ENCODE results near the gene APPL1.

The APPL1 gene, protein sequence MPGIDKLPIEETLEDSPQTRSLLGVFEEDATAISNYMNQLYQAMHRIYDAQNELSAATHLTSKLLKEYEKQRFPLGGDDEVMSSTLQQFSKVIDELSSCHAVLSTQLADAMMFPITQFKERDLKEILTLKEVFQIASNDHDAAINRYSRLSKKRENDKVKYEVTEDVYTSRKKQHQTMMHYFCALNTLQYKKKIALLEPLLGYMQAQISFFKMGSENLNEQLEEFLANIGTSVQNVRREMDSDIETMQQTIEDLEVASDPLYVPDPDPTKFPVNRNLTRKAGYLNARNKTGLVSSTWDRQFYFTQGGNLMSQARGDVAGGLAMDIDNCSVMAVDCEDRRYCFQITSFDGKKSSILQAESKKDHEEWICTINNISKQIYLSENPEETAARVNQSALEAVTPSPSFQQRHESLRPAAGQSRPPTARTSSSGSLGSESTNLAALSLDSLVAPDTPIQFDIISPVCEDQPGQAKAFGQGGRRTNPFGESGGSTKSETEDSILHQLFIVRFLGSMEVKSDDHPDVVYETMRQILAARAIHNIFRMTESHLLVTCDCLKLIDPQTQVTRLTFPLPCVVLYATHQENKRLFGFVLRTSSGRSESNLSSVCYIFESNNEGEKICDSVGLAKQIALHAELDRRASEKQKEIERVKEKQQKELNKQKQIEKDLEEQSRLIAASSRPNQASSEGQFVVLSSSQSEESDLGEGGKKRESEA

DNA sequence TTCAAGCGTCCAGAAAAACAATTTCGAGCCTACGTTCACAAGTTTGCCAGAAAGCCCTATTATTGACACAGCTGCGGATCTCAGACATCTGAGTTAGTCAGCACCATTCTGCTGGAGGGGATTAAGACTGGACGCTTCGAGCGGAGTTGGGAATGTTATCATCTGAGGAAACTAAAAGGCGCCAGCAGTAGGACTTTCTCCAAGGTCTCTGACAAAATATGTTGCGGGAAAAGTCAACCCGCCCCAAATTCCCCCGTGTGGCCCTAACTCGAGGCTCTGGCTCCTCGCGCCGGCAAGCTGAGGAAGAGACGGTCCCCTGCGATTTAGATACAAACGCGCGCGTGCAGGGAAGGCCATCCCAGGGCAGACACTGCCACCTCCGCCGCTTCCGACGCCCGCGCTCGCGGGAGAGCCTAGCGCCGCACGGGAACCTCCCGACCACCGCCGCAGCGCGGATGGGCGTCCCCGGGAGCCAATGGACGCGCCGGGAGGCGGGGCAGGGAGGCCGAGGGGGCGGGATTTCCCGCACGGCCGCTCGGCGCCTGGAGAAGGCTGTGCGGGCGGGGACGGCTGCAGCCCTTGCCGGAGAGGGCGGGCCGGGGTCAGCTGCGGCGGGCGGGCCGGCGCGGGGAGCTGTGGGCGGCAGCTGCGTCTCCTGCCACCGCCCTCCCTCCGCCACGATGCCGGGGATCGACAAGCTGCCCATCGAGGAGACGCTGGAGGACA lies at the start of gene APPL1:
TSS of gene APPL1 (plus strand) at position 526 of the 726 bp plus-strand sequence. CDS start at position 681, 155 bp downstream.
- no peak for FAIRE-seq
- peak; percentile 76 for DNase-seq (ENCODE audit: low spot score)

- FAIRE-seq (no peak), DNase-seq (ENCODE audit: low spot score) (peak; percentile 24)
Observed at GRCh38 chr3:57179580-57180410, 47.7 kb upstream of the APPL1 start.

- no peak for FAIRE-seq
- DNase-seq (ENCODE audit: low spot score) = no peak
Observed at GRCh38 chr3:57184526-57184925, 43.0 kb upstream of the APPL1 start.

DNA sequence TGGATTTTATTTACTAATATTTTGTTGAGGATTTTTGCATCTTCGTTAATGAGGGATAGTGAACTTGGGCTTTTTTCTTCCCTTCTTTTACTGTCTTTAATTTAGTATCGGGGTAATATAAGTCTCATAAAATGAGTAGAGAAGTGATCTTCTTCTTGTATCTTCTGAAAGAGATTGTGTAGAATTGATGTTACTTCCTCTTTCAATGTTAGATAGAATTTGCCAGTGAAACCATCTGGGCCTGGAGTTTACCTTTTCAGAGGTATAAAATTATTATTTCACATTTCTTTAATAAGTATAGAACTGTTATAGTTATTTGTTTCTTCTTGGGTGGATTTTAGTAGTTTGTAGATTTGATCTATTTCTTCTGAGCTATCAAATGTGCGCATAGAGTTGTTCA lies 35.5 kb upstream of the APPL1 start:
- FAIRE-seq = no peak
- no peak for DNase-seq (ENCODE audit: low spot score)

DNA sequence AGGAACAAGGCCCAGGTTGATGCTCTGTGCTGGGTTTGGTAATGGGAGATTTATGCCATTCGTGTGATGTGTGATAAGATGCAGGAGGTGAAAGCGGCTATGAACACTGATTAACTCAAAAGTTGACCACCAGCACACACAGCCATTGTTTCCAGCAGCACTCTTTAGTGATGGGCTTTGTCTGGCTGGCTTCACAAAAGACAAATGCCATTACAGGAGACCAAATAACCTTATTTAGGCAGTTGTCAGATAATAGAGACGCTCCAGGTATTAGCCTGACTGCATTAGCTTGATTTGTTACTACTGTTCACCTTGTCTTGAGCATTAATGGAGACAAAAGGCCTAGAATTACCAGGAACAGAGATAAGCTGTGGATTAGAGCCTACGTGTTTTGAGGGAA lies 32.9 kb upstream of the APPL1 start:
- DNase-seq (ENCODE audit: low spot score) (no peak), FAIRE-seq (no peak)

DNA sequence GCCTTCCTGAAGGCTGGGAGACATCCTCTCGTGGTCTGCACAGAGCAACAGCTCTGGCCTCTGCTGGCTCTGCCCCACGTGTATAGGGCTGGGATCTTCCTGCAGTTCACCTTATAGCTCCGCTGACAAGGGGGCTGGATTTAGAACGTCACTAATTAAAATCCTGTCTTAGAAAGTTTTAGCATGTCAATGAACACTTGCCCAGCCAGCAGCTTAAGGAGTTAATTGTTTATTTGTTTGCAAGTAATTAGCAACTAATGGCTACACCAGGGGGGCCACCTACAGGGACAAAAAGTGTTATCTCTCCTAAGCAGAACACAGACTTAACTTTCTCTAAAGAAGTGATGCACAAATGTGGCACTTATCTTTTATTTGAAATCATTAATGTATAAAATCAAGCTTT lies 27.6 kb upstream of the APPL1 start, which contains the start of gene HESX1:
TSS of gene HESX1 (minus strand) at position 84 of the 403 bp plus-strand sequence. CDS start at position 24, 60 bp downstream.
- no peak for FAIRE-seq
- DNase-seq (ENCODE audit: low spot score) = no peak

DNA sequence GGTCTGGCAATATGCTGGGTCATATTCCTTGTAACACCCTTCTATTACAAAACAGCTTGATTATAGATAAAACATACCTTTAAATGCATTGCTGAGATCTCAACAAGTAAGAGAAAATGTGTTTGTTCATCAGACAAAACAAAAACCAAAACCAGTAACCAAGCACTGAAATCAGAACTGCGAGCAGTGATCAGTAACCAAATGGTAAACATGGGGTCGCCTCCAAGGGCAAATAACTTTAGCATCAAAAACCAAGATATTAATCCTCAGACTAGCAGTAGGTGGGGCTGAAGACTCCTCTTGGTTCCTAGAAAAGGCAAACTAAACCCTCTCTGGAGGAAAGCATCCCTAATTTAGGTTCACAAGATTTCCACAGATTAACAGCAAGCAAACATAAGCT lies 21.1 kb upstream of the APPL1 start:
- no peak for FAIRE-seq

DNA sequence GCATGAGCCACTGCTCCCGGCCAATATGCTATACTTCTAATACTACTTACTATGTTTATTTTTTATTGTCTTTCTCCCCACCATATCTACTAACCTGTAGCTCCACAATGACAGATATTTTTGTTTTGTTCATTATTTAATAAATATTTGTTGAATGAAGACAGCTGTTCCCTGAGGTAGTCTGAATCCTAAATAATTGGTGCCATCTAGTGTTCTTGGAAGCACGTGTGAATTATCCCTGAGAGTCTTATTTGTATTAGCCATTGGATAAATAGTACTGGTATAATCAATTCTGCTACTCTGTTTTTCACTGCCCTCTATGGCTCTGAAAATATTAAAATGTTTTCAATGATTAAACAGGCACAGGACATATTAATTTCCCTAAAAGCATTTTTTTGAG lies 5.6 kb upstream of the APPL1 start:
- FAIRE-seq (no peak), DNase-seq (ENCODE audit: low spot score) (no peak)

More for the DNA sequence above, 21.1 kb upstream of the APPL1 start:
- DNase-seq (ENCODE audit: low spot score) = no peak

DNA sequence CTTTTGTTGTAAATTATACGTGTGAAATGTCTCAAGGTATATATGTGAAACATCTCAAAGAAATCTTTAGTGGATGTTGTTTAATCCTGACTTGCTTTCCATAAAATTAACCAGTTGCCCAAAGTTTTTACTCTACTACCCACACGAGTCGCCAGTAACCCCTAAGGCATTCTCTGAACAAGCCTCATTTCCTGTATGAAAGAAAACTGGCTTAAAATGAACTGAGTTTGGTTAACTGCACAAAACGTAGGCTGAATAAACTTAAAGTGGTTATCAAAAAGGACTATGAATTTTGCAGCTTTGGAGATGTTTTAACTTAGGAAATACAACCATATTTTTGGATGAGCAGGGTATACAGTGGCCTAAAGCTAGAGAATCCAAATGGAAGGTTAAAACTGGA lies 2.7 kb upstream of the APPL1 start:
- no peak for DNase-seq (ENCODE audit: low spot score)
- no peak for FAIRE-seq

GRCh38 chr3:57226176-57226575 lies 1.4 kb upstream of the APPL1 start:
- FAIRE-seq = no peak
- no peak for DNase-seq (ENCODE audit: low spot score)

DNA sequence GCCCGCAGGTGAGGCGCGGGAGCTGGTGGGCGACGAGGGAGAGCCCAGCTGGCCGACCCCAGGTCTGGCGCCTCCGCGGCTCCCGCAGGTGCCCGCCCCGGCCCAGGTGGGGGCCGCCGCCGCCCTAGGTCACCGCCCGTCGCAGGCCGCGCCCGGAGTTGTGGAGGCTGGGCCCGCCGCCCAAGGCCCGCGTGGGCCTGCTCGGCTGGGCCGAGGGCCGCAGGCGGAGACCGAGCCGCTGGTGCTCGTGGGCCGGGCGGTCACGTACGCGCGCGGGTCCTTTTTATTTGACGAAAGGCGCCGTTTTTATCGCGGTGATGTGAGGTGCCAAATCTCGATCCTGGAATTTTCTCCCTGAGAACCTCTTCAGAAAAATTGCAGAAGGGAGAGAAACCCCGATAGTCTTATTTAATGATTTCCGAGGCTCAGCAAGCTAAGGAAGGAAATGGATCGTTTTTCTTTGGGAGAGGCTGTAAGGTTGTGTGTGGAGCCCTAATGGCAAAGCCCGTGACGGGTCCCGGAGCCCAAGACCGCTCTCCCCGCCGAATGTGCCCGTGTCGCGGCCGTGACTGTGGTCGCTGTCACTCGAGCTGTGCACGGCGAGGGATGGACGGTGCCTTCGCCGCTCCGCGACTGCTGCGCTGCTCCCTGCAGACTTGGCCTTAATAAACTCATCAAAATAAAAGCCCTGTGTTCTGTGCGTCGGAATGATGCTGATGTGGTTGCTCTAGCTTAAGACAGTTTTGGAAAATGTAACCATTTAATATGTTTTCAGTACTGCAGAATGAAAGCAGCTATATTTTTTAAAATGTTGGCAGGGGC lies 612 bp downstream of the APPL1 start:
- FAIRE-seq (no peak), DNase-seq (ENCODE audit: low spot score) (peak; percentile 10)

GRCh38 chr3:57230006-57230405 lies 2.5 kb downstream of the APPL1 start:
- FAIRE-seq = no peak
- DNase-seq (ENCODE audit: low spot score) = no peak

GRCh38 chr3:57233799-57234198 lies 6.3 kb downstream of the APPL1 start:
- no peak for FAIRE-seq

DNA sequence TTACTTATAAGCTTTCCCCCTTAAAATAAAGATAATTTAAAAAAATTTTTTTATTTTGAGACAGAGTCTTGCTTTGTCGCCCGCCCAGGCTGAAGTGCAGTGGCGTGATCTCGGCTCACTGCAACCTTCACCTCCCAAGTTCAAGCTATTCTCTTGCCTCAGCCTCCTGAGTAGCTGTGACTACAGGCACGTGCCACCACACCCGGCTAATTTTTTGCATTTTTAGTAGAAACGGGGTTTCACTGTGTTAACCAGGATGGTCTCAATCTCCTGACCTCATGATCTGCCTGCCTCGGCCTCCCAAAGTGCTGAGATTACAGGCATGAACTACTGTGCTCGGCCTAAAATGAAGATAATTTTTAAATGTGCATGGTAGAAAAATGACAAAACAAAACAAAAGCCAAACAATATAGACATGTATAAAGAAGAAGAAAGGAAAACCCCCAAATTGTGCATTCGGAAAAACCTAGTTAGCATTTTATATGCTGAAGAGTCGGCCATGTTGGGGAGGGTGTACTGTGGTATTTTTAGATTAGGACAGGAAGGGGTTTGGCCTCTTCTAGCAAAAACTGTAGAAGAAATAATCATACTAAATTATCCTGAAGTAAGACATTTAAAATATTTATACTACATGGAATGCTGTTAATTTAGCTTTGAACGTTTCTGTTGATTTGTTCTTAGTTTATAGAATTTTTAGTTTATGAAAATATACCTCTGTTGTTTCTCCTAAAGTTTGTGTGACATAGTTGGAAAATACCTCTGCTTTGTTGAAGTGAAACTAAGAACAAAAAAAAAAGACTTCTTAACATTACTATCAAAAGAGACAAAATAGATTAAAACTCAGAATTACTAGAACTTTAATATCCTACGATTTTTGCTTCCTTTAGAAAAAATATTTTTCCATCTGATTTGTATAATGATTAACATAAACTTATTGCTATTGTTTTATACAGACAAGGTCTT lies 7.4 kb downstream of the APPL1 start:
- FAIRE-seq = no peak

More at GRCh38 chr3:57233799-57234198, 6.3 kb downstream of the APPL1 start:
- DNase-seq (ENCODE audit: low spot score) = no peak

DNA sequence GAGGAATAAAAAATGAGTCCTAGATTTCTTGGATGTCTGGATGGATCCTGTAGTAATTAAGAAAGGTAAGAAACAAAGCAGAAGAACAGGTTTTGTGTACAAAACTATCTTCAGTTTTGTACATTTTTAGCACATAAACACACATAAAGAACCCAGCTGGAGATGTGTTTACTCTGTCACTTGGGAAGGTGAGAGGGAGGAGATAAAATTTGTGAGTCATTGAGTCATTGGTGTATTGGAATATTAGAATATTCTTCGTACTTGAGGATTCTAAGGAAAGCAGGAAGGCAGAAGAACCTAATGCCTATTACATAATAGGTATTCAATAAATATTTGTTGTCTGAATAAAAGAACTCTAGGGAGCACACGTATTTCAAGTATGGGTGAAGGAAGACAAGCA lies 17.4 kb downstream of the APPL1 start:
- FAIRE-seq = no peak

More for the DNA sequence above, 7.4 kb downstream of the APPL1 start:
- DNase-seq (ENCODE audit: low spot score) = no peak

GRCh38 chr3:57252404-57252803 lies 24.9 kb downstream of the APPL1 start:
- DNase-seq (ENCODE audit: low spot score) (no peak), FAIRE-seq (no peak)

More for the DNA sequence above, 17.4 kb downstream of the APPL1 start:
- no peak for DNase-seq (ENCODE audit: low spot score)

DNA sequence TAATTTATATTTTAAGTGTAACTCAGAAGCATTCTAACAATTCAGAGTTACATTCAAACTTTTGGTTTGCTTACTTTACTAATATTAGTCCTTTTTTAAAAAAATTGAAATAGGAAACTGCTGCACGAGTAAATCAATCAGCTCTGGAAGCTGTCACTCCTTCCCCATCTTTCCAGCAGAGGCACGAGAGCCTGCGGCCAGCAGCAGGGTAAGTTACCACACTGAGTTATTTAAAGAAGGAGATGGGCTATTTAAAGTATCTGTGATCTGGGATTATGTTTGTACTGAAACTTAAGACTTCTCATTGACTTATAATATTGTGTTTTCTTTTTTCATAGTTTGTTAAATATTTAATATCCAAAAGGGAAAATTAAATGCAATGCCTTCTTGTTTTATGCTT lies 29.3 kb downstream of the APPL1 start:
- DNase-seq (ENCODE audit: low spot score) (no peak), FAIRE-seq (no peak)

DNA sequence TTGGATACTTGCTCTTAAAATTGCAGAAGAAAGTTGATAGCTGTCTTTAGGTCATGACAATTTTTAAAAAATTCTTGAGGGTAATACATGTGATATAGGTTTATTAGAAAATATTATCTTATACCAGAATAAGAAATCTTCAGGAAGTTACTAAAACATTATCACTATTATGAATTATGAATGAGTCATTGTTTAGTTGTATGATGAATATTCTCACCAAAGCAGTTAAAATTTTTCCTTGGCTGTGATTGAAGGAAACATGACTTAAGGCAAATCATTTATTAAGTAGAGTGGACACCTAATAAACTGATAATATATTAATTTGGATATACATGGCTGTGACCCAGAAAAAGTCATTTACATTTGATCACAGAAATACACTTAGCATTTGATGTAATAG lies 30.1 kb downstream of the APPL1 start:
- DNase-seq (ENCODE audit: low spot score) (no peak), FAIRE-seq (no peak)

GRCh38 chr3:57261119-57261518 lies 33.6 kb downstream of the APPL1 start:
- FAIRE-seq = no peak
- DNase-seq (ENCODE audit: low spot score) = no peak

All from RCC 7860 (cell line).